Ectodermal cell (in vitro differentiated cells): ENCODE measurements around the gene GSS.
"Not testable (repeated sequence)": the region's sequence is repeated elsewhere in the genome, so short reads cannot be mapped to it uniquely, and the experiment has no call there.

Experiments used
- H3K27ac ChIP-seq: 2 replicates; pipeline ENCODE4 v1.7.0; 2013; ENCODE audit warnings: mild to moderate bottlenecking, low read depth, low read length; ENCODE audit not compliant: insufficient read depth, poor library complexity, severe bottlenecking
- H3K27me3 ChIP-seq: 2 replicates; pipeline ENCODE4 v1.7.0; 2013; ENCODE audit warnings: mild to moderate bottlenecking, low read length; ENCODE audit not compliant: insufficient read depth, control insufficient read depth, poor library complexity, severe bottlenecking
- H3K36me3 ChIP-seq: one replicate; pipeline ENCODE4 v1.7.0; 2013; ENCODE audit warnings: low read length; ENCODE audit not compliant: control insufficient read depth, insufficient read depth
- H3K4me1 ChIP-seq: one replicate; pipeline ENCODE4 v1.7.0; 2013; ENCODE audit warnings: low read length; ENCODE audit not compliant: control insufficient read depth, insufficient read depth
- H3K4me3 ChIP-seq: 2 replicates; pipeline ENCODE4 v1.7.0; 2013; ENCODE audit warnings: low read depth, low read length, control low read depth; ENCODE audit not compliant: insufficient read depth
- H3K9me3 ChIP-seq: 2 replicates; pipeline ENCODE4 v1.7.0; 2013; ENCODE audit warnings: mild to moderate bottlenecking, low read length, moderate library complexity; ENCODE audit not compliant: control insufficient read depth
- WGBS, 2 experiments: methylation state at CpG; one replicate each; pipeline ENCODE4 v1.1.7; 2013; ENCODE audit warnings: missing lambda C conversion rate in 2 of 2; 5-methylcytosine and 5-hydroxymethylcytosine counted together

The GSS gene

GRCh38 chr20:34886122-34886521 lies 69.5 kb downstream of the GSS start:
- Histone ChIP-seq H3K27ac (no peak overlapping the region), H3K36me3 (no peaks in the 10 kb centered on the region), H3K27me3 (no peaks in the 10 kb centered on the region), H3K9me3 (no peaks in the 10 kb centered on the region), H3K4me3 (no peak overlapping the region), H3K4me1 (no peaks in the 10 kb centered on the region)
- 90 to 93% methylated on average over 2 of the region's 3 CpGs for WGBS, 2 experiments

- no peaks in the 10 kb centered on the region for H3K36me3 ChIP-seq
- 80 to 89% methylated on average over 1 of the region's 1 CpG for WGBS, 2 experiments
- no peaks in the 10 kb centered on the region for H3K4me1 ChIP-seq
- H3K4me3 ChIP-seq: no peak overlapping the region
- H3K27ac ChIP-seq: no peak overlapping the region
- no peaks in the 10 kb centered on the region for H3K9me3 ChIP-seq
- H3K27me3 ChIP-seq: no peaks in the 10 kb centered on the region
These were observed 71.3 kb downstream of the GSS start for GRCh38 chr20:34884260-34884659.

GRCh38 chr20:34883809-34884208 lies 71.8 kb downstream of the GSS start:
- Histone ChIP-seq H3K4me3 (no peak overlapping the region), H3K36me3 (no peaks in the 10 kb centered on the region), H3K9me3 (no peaks in the 10 kb centered on the region), H3K4me1 (no peaks in the 10 kb centered on the region), H3K27me3 (no peaks in the 10 kb centered on the region), H3K27ac (no peak overlapping the region)
- 87 to 96% methylated on average over 4 of the region's 4 CpGs for WGBS, 2 experiments

GRCh38 chr20:34883087-34883688 lies 72.4 kb downstream of the GSS start:
- Histone ChIP-seq H3K4me1 (no peaks in the 10 kb centered on the region), H3K36me3 (no peaks in the 10 kb centered on the region), H3K27me3 (no peaks in the 10 kb centered on the region), H3K27ac (no peak overlapping the region), H3K4me3 (no peak overlapping the region), H3K9me3 (no peaks in the 10 kb centered on the region)

- peaks cover 14% of the 10 kb centered on the region for H3K27me3 ChIP-seq
- no peaks in the 10 kb centered on the region for H3K4me1 ChIP-seq
- no peaks in the 10 kb centered on the region for H3K9me3 ChIP-seq
- H3K4me3 ChIP-seq: no peak overlapping the region
- H3K27ac ChIP-seq: no peak overlapping the region
- 72 to 88% methylated on average over 1 to 2 of the region's 2 CpGs for WGBS, 2 experiments
- H3K36me3 ChIP-seq: no peaks in the 10 kb centered on the region
These were observed 73.9 kb downstream of the GSS start for GRCh38 chr20:34881689-34882088.

- not testable (repeated sequence) for H3K27ac ChIP-seq, H3K4me3 ChIP-seq, H3K36me3 ChIP-seq, H3K9me3 ChIP-seq, H3K4me1 ChIP-seq
- WGBS, 2 experiments: 91 to 96% methylated on average over 6 to 7 of the region's 7 CpGs
- H3K27me3 ChIP-seq: peaks cover 18% of the 10 kb centered on the region
These were observed 74.6 kb downstream of the GSS start for GRCh38 chr20:34880971-34881370.

GRCh38 chr20:34880215-34880850 lies 75.3 kb downstream of the GSS start:
- 91 to 93% methylated on average over 3 of the region's 6 CpGs for WGBS, 2 experiments
- H3K36me3 ChIP-seq: no peaks in the 10 kb centered on the region
- H3K27me3 ChIP-seq: peaks cover 18% of the 10 kb centered on the region
- no peaks in the 10 kb centered on the region for H3K9me3 ChIP-seq
- H3K4me1 ChIP-seq: no peaks in the 10 kb centered on the region
- no peak overlapping the region for H3K4me3 ChIP-seq
- H3K27ac ChIP-seq: no peak overlapping the region
